Mononuclear cell (primary cell): Measurements from ENCODE around the gene STK38. TPM values are rescaled to one million over a fixed set of nuclear protein-coding genes. Genes with fewer than 3 reads are reported as not detected.
"Not testable (repeated sequence)": the region's sequence is repeated elsewhere in the genome, so short reads cannot be mapped to it uniquely, and the experiment has no call there.

Experiments
- H3K27me3 ChIP-seq: 2 replicates; pipeline ENCODE4 v1.6.0; 2011; ENCODE audit warnings: low read length, control low read depth; ENCODE audit not compliant: insufficient read depth
- H3K4me1 ChIP-seq: 2 replicates; pipeline ENCODE4 v1.5.1; 2011; ENCODE audit warnings: mild to moderate bottlenecking, low read length, control low read depth; ENCODE audit not compliant: insufficient read depth
- H3K4me3 ChIP-seq: 2 replicates; pipeline ENCODE4 v1.5.1; 2011; ENCODE audit warnings: mild to moderate bottlenecking, low read length, moderate library complexity
- H3K9me3 ChIP-seq: 2 replicates; pipeline ENCODE4 v1.5.1; 2011; ENCODE audit warnings: low read depth, mild to moderate bottlenecking, control low read depth, low read length
- total RNA-seq: library from RNA; depleted of rRNA; stranded (reverse); fragments of >200 nt; gene quantifications from one replicate; pipeline ENCODE4 v1.2.3, GENCODE V29; 2012

Gene STK38
- total RNA-seq, result 35.3 TPM

GRCh38 chr6:36546920-36547645, at the start of gene STK38:
STK38 (minus strand) TSS chr6:36547479; CDS start chr6:36540202, 7,277 bp downstream.
- Histone ChIP-seq H3K4me1 (peaks cover 45% of the 10 kb centered on the region), H3K9me3 (no peaks in the 10 kb centered on the region), H3K27me3 (no peaks in the 10 kb centered on the region), H3K4me3 (peak within 1 kb of the TSS; percentile 100)

DNA sequence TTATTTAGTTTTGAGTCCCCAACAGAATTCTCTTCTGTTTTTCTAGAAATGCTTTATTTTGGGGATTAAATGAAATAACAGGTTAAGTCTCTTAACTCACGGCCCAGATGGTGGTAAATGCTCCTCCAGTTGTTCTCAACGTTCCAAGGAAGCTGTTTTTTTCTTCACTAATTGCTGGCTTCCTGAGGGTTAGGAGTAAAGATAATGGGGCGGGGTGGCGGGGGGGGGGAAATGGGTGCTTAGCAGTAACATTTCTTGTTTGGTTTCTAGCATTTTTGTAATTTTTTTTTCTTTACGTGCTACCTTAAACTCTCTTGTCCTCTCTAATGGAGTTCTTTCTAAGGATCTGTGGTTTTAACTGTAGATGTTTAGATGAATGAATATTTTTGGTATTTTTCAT, 49.1 kb upstream of the STK38 start:
- peaks cover 76% of the 10 kb centered on the region for H3K4me1 ChIP-seq
- H3K27me3 ChIP-seq, result no peaks in the 10 kb centered on the region
- H3K9me3 ChIP-seq, result no peaks in the 10 kb centered on the region
- H3K4me3 ChIP-seq, result peak overlapping the region; percentile 100

DNA sequence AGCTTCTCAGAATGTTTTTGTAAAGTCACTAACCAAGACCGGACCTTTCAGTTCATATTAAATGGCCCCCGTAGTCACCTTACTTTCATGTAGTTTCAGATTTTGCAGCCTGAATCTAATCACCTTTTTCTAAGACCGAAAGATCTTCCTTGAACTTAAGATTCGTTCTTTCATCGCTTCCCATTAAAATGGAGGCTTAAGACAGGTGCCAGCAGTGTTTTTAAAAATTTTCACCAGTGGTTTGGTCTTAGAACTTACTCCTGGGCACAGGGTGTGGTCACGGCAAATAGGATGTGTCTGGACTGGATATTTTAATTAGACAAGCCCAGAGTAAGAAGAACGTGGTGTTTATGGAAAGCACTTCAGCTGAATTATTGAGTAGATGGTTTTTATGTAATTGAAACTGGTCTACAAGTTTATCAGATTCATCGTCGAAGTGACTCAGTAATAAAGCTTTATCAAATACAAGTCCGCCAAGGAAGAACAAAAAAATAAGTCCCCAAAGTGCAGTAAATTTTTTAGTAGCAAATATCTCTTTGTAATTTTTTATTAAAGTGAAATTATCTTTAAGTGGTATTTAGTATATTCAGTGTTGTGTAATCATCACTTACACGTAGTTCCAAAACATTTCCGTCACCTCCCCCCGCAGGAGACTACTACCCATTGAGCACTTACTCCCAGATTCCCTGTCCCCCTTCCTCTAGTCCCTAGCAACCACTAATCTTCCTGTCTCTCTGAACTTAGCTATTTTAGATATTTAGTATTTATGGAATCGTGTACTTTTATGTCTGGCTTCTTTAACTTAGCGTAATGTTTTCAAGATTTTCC, 47.8 kb upstream of the STK38 start:
- no peaks in the 10 kb centered on the region for H3K27me3 ChIP-seq
- no peaks in the 10 kb centered on the region for H3K9me3 ChIP-seq
- H3K4me3 ChIP-seq, result peak overlapping the region; percentile 100
- peaks cover 62% of the 10 kb centered on the region for H3K4me1 ChIP-seq

GRCh38 chr6:36594029-36594815, 46.9 kb upstream of the STK38 start, which contains the start of gene SRSF3:
SRSF3 (plus strand) TSS chr6:36594362; CDS start chr6:36596763, 2,401 bp downstream.
- Histone ChIP-seq H3K4me3 (peak within 1 kb of the TSS; percentile 100), H3K27me3 (no peaks in the 10 kb centered on the region), H3K4me1 (peaks cover 55% of the 10 kb centered on the region), H3K9me3 (no peaks in the 10 kb centered on the region)

- Histone ChIP-seq H3K4me3 (peak overlapping the region; percentile 100), H3K27me3 (no peaks in the 10 kb centered on the region), H3K4me1 (peaks cover 49% of the 10 kb centered on the region), H3K9me3 (no peaks in the 10 kb centered on the region)
These were observed 46.3 kb upstream of the STK38 start for GRCh38 chr6:36593569-36594028.

DNA sequence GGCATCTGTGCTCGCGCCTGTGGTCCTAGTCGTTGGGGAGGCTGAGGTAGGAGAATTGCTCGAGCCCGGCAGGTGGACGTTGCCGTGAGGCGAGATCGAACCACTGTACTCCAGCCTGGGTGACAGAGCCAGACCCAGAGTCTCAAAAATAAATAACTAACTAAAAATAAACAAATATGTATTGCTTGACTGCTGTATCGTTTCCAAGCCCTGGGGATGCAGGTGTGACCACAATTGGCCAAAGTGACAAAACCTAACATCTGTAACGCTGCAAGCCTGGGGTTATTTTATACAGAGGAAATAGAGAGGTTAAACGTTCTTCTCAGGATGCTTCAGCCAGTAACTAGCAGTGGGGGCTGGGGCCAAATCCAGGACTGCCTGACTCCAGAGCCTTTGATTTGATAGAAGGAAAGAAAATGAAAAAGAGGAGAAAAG, 45.0 kb upstream of the STK38 start:
- Histone ChIP-seq H3K9me3 (no peaks in the 10 kb centered on the region), H3K4me3 (no peak overlapping the region), H3K27me3 (no peaks in the 10 kb centered on the region), H3K4me1 (peaks cover 36% of the 10 kb centered on the region)

DNA sequence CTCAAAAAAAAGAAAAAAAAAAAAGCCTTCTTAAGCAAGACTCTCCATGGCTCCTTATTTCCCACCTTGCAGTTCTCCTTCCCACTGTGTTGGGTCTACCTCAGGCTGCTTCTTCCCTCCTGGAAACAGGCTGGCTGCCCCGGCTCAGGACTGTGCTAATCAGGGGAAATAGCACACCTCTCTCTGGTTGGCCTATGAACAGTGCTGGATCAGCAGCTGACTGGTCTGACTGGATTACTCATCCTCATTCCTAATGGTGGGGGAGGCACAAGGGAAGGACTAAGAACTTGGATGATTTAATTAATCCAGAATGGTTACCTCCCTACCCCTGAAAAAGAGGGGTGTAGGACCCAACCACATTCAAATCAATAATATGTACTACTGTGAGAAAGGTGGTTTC, 43.0 kb upstream of the STK38 start:
- no peaks in the 10 kb centered on the region for H3K9me3 ChIP-seq
- no peak overlapping the region for H3K4me3 ChIP-seq
- peaks cover 23% of the 10 kb centered on the region for H3K4me1 ChIP-seq
- no peaks in the 10 kb centered on the region for H3K27me3 ChIP-seq

DNA sequence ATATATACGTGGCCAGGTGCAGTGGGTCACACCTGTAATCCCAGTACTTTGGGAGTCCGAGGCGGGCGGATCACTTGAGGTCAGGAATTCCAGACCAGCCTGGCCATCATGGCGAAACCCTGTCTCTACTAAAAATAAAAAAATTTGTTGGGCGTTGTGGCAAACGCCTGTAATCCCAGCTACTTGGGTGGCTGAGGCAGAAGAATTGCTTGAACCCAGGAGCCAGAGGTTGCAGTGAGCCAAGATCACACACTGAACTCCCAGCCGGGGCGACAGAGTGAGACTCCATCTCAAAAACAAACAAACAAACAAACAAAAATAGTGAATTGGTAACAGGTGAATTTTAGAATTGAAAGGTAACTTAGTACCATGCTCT, 41.7 kb upstream of the STK38 start:
- H3K9me3 ChIP-seq, H3K4me3 ChIP-seq, H3K27me3 ChIP-seq: not testable (repeated sequence)
- H3K4me1 ChIP-seq, result peaks cover 23% of the 10 kb centered on the region

DNA sequence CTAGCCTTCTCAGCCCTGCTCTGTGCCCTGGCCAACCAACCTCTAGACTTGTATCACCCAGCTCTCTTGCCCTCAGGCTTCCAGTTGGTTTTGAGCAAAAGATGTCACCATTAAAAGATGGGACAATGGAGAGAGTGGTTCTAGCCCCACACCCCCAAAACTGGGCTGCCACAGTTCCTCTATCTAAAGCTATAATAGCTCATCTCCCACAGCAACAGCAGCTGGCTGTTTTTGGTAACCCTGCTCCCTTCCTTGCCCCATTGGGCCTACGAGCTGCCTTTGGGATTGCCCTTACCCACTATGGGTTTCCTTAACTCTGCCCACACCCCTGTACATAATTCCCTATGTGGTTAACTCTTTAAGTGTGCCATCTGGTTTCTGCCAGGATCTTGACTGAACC, 39.3 kb upstream of the STK38 start:
- no peaks in the 10 kb centered on the region for H3K27me3 ChIP-seq
- peaks cover under 1% of the 10 kb centered on the region for H3K4me1 ChIP-seq
- H3K4me3 ChIP-seq, result no peak overlapping the region
- H3K9me3 ChIP-seq, result no peaks in the 10 kb centered on the region

GRCh38 chr6:36581716-36582115, 34.4 kb upstream of the STK38 start:
- Histone ChIP-seq H3K9me3 (no peaks in the 10 kb centered on the region), H3K27me3 (no peaks in the 10 kb centered on the region)

DNA sequence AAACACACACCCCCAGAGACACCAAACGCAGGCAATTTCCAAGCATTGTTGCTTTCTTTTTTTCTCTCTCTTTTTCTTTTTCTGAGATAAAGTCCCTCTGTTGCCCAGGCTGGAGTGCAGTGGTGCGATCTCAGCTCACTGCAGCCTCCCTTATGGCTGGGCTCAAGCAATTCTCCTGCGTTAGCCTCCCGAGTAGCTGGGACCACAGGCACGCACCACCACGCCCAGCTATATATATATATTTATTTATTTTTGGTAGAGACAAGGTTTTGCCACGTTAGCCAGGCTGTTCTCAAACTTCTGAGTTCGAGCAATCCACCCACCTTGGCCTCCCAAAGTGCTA, 32.9 kb upstream of the STK38 start:
- no peak overlapping the region for H3K4me3 ChIP-seq
- H3K27me3 ChIP-seq, result no peaks in the 10 kb centered on the region
- peaks cover 14% of the 10 kb centered on the region for H3K4me1 ChIP-seq
- H3K9me3 ChIP-seq, result no peaks in the 10 kb centered on the region

More at GRCh38 chr6:36581716-36582115, 34.4 kb upstream of the STK38 start:
- peaks cover 14% of the 10 kb centered on the region for H3K4me1 ChIP-seq
- no peak overlapping the region for H3K4me3 ChIP-seq

DNA sequence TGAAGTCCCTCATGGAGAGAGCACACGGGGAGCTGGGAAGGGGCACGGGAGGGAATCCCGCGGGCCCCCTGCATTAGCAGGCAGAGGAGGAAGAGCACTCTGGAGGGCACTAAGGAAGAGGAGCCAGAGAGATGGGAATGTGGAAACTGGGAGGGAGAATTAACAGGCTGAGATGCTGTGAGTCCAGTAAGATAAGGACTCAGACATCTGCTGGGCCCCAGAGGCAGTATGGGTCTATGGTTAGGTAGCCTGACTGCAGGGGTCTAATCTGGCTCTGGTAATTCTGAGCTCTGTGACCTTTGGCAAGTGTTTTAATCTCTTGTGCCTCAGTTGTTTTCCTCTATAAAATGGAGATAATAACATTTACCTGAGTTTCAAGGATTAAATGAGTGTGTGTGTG, 31.2 kb upstream of the STK38 start:
- H3K4me1 ChIP-seq, result peaks cover 14% of the 10 kb centered on the region
- H3K4me3 ChIP-seq, result no peak overlapping the region
- no peaks in the 10 kb centered on the region for H3K9me3 ChIP-seq
- H3K27me3 ChIP-seq, result no peaks in the 10 kb centered on the region

GRCh38 chr6:36578030-36578429, 30.8 kb upstream of the STK38 start:
- peaks cover 14% of the 10 kb centered on the region for H3K4me1 ChIP-seq
- no peak overlapping the region for H3K4me3 ChIP-seq

DNA sequence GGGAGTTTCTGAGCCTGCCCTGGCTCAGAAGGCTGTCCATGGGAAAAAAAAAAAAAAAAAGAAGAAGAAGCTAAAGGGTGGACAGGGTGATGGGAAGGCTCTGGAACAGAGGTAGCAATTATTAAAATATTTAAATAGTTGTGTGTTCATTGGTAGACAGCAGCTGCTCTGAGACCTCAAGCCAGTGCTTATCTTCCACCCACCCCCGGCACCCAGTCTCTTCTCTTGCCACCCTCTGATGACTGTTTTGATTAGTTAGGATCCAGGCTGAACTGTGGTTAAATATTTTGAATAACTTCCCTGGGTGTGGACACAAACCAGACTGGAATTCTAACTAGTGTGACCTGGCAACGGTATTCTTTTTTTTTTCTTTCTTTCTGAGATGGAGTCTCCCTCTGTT, 30.0 kb upstream of the STK38 start:
- Histone ChIP-seq H3K9me3 (no peaks in the 10 kb centered on the region), H3K4me3 (no peak overlapping the region), H3K4me1 (peaks cover 14% of the 10 kb centered on the region), H3K27me3 (no peaks in the 10 kb centered on the region)

More at GRCh38 chr6:36578030-36578429, 30.8 kb upstream of the STK38 start:
- H3K27me3 ChIP-seq, result no peaks in the 10 kb centered on the region
- no peaks in the 10 kb centered on the region for H3K9me3 ChIP-seq

GRCh38 chr6:36576578-36576977, 29.3 kb upstream of the STK38 start:
- Histone ChIP-seq H3K9me3 (no peaks in the 10 kb centered on the region), H3K27me3 (no peaks in the 10 kb centered on the region), H3K4me3 (no peak overlapping the region), H3K4me1 (peaks cover 14% of the 10 kb centered on the region)
